CD4-positive, alpha-beta T cell treated with Interleukin-6 for 4 hours (primary cell): Measurements from ENCODE around the gene MRPL12.

ENCODE experiments used
- DNase-seq: peaks from one replicate; pipeline ENCODE4 v3.0.0-alpha.2; 2020; ENCODE audit warnings: mixed read lengths

MRPL12 gene

GRCh38 chr17:81683208-81683583, 20.0 kb upstream of the MRPL12 start:
- no peak for DNase-seq

GRCh38 chr17:81683584-81684441, 19.4 kb upstream of the MRPL12 start, which contains the start of the genes ARL16 and HGS:
Gene ARL16, minus strand, starts transcription at chr17:81683797. Its CDS starts 44 bp downstream, at chr17:81683753.
Gene HGS, plus strand, starts transcription at chr17:81684011. Its CDS starts 56 bp downstream, at chr17:81684067.
- peak; percentile 97 for DNase-seq

GRCh38 chr17:81684442-81684911, 18.7 kb upstream of the MRPL12 start:
- peak; percentile 27 for DNase-seq

DNA sequence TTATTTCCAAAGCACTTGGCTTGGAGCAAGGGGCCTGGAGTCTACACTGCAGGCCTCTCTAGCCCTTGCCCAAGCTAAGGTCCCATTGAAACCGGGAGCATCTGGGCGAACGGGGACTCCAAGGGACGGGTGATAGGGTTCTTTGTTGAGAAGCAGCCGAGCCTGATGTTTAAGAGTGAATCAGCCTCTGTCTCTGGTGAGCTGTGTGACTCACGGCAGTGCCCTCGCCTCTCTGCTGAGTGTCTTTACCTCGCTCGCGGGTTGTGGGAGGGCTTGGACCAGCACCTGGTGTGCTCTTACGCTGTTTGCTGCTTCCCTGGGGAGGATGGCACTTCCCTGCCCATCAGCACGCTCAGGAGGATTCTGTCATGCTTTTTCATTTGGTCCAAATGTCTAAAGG, 18.1 kb upstream of the MRPL12 start:
- DNase-seq: peak; percentile 23

- DNase-seq: no peak
Measured at GRCh38 chr17:81686614-81687013, 16.6 kb upstream of the MRPL12 start.

GRCh38 chr17:81687770-81688541, 15.2 kb upstream of the MRPL12 start:
- DNase-seq: no peak

- DNase-seq: no peak
Measured at GRCh38 chr17:81688616-81689015, 14.6 kb upstream of the MRPL12 start.

- no peak for DNase-seq
Measured at GRCh38 chr17:81690066-81690465, 13.1 kb upstream of the MRPL12 start.

DNA sequence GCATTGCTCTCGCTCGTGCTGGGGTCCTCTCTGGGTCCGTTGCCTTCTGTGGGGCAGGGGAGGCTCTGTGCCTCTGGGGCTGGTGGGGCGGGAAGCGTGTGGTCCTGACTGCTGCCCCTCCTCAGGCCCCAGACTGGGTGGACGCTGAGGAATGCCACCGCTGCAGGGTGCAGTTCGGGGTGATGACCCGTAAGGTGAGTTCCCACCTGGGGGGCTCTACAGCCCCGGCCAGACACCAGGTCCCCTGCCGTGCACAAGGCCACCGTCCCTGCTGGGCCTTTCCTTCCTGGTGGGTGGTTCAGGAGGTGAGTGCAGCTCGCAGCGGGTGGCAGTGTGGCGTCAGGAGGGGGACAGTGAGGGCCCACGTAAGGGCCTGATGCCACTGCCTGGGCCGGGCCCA, 12.6 kb upstream of the MRPL12 start:
- DNase-seq: no peak

DNA sequence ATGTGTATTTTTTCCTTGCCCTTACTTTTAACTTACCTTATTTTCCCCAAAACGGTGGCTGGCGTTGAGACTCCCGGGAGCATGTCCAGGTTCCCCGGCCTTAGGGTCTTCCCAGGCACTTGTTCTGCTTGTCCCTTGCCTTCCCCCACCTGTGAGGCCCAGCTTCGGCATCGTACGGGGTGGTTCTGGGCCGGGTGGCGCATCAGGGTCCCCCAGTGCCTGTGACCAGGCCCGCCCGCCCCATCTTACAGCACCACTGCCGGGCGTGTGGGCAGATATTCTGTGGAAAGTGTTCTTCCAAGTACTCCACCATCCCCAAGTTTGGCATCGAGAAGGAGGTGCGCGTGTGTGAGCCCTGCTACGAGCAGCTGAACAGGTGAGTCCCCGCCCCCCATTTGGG, 12.0 kb upstream of the MRPL12 start:
- DNase-seq: no peak

DNA sequence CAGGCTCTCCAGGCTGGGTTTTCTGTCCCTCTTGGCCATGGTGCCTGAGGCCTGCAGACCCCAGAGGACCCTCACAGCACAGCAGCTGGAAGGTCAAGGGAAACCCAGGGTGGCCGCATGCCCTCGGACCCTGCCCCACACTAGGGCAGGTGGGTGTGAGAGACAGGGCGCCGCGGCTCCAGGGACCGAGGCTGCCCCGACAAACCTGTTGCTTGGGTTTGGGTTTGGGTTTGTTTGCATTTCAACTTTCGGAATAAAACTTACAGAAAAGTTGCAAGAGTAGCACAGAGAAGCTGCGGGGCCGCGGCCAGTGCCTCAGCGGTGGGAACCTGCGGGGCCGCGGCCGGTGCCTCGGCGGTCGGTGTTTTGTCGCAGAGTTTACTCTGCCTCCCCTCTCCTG, 11.6 kb upstream of the MRPL12 start:
- DNase-seq: no peak

- no peak for DNase-seq
Measured at GRCh38 chr17:81693509-81694210, 9.5 kb upstream of the MRPL12 start.

DNA sequence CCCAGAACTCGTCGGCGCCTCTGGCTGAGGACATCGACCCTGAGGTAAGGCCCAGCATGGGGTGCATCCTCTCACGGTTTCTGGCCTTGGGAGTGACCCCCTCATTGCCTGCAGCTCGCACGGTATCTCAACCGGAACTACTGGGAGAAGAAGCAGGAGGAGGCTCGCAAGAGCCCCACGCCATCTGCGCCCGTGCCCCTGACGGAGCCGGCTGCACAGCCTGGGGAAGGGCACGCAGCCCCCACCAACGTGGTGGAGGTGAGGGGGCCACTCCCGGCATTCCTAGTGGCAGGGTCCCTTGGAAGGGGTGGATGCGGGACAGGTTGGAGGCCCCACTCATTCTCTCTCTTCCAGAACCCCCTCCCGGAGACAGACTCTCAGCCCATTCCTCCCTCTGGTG, 8.4 kb upstream of the MRPL12 start:
- no peak for DNase-seq

DNA sequence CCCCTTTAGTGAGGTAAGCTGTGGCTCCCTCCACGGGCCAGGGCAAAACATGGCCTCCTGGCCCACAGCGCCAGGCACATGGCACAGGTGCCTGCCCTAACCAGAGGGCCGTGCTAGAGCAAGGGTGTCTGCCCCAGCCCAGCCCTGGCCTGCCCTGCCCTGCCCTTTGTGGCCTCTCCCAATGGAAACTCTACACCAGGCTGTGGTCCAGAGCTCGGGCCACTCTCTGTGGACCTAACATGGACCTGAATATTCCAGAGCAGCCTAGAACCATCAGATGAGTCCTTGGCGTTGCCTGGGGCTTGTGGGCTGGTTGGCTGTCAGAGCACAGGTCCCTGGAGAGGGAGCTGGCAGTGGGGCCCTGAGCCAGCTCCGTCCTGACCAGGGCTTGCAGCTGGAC, 8.0 kb upstream of the MRPL12 start:
- no peak for DNase-seq

GRCh38 chr17:81695801-81696200, 7.4 kb upstream of the MRPL12 start:
- no peak for DNase-seq

DNA sequence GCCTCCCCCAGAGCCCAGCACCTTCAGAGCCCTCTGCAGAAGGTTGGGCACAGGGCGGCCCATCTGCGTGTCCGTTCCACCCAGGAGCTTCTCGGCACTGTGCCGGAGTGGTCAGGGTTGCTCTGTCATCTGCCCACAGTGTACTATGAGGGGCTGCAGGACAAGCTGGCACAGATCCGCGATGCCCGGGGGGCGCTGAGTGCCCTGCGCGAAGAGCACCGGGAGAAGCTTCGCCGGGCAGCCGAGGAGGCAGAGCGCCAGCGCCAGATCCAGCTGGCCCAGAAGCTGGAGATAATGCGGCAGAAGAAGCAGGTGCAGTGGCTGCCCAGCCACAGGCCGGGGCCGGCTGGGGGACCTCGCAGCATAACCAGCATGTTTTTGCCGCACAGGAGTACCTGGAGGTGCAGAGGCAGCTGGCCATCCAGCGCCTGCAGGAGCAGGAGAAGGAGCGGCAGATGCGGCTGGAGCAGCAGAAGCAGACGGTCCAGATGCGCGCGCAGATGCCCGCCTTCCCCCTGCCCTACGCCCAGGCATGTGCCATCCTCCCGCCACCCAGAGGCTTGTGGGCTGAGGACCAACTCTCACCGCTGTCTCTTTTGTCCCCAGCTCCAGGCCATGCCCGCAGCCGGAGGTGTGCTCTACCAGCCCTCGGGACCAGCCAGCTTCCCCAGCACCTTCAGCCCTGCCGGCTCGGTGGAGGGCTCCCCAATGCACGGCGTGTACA, 6.8 kb upstream of the MRPL12 start:
- no peak for DNase-seq

DNA sequence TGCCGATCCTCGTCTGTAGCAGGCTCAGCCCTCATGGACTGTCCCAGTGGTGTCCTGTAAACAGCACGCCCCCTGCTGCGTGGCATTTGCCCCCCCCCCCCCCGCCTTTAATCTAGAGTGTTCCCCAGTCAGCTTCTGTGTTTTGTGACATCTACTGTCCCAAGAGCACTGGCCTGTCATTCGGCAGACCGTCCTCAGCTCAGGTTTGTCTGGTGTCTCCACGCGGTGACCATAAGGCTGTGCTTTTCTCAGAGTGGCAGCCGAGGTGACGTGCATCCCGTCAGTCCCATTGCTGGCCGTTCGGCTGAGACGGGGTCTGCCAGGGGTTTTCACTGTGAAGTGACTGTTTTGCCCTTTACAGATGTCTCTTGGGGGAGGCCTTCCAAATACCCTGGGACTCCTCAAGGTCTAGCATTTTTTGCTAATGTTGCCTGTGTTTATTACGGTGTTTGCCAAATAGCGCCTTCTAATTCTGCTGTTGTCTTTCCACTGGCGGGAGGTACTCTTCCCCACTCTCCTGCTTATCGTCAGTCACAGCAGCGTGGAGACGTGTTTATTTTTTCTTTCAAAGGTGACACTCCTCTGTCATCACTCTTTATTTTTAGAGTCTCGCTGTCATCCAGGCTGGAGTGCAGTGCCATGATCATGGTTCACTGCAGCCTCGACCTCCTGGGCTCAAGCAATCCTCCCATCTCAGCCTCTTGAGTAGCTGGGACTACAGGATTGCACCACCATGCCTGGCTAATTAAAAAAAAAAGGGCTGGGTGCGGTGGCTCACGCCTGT, 5.7 kb upstream of the MRPL12 start:
- DNase-seq: no peak

GRCh38 chr17:81700353-81701287, 2.5 kb upstream of the MRPL12 start:
- DNase-seq: no peak

GRCh38 chr17:81701288-81702071, 1.7 kb upstream of the MRPL12 start:
- no peak for DNase-seq
